CD4-positive, CD25-positive, alpha-beta regulatory T cell (primary cell): ENCODE results near the gene ZNF611. TPM values are rescaled to one million over a fixed set of nuclear protein-coding genes. Genes with fewer than 3 reads are reported as not detected.

ENCODE experiments used
- polyA plus RNA-seq, 4 donors: library from polyadenylated mRNA; unstranded; fragments of 300-500 nt; fragmentation: Illumina TruSeq; gene quantifications; one replicate each; pipeline ENCODE4 v1.2.3, GENCODE V29; 2021
- total RNA-seq: library from RNA; stranded (reverse); gene quantifications from one replicate; pipeline ENCODE4 v1.2.3, GENCODE V29; 2022

The ZNF611 gene
- total and polyA plus RNA-seq, 5 donors from 2014 or later, result 19.0 to 34.1 (median 26.9) TPM

Other genes with a start within 250 kb of the ZNF611 start
- 19.3 TPM for gene ZNF808, start 207.4 kb downstream of the ZNF611 start, total RNA-seq
- 10 to 100 TPM in 1 of 4 donors, 1 to 10 TPM in 3; 7.2 to 11.5 (median 7.4) TPM for gene ZNF808, start 207.4 kb downstream of the ZNF611 start, polyA plus RNA-seq
- 13.7 TPM for gene ZNF701, start 164.8 kb downstream of the ZNF611 start, total RNA-seq
- gene ZNF701, start 164.8 kb downstream of the ZNF611 start, polyA plus RNA-seq, result 10 to 100 TPM; 10.1 to 16.1 (median 13.2) TPM
- 63.7 TPM for gene ZNF83, start 96.7 kb downstream of the ZNF611 start, total RNA-seq
- gene ZNF83, start 96.7 kb downstream of the ZNF611 start, polyA plus RNA-seq, result 10 to 100 TPM in 2 of 4 donors, 1 to 10 TPM in 2; 8.3 to 13.9 (median 11.3) TPM
- 22.3 TPM for gene ZNF600, start 51.7 kb upstream of the ZNF611 start, total RNA-seq
- gene ZNF600, start 51.7 kb upstream of the ZNF611 start, polyA plus RNA-seq, result 10 to 100 TPM in 2 of 4 donors, 1 to 10 TPM in 2; 4.3 to 20.8 (median 14.3) TPM
- gene ZNF28, start 86.6 kb upstream of the ZNF611 start, total RNA-seq, result 6.6 TPM
- gene ZNF28, start 86.6 kb upstream of the ZNF611 start, polyA plus RNA-seq, result 10 to 100 TPM; 17.7 to 31.8 (median 21.5) TPM
- 14.9 TPM for gene ZNF468, start 122.6 kb upstream of the ZNF611 start, total RNA-seq
- gene ZNF468, start 122.6 kb upstream of the ZNF611 start, polyA plus RNA-seq, result 10 to 100 TPM; 15.7 to 26.5 (median 18.0) TPM
- gene ZNF320, start 162.6 kb upstream of the ZNF611 start, total RNA-seq, result 5.6 TPM
- gene ZNF320, start 162.6 kb upstream of the ZNF611 start, polyA plus RNA-seq, result 1 to 10 TPM; 1.3 to 5.4 (median 1.8) TPM
- gene ZNF888, start 188.4 kb upstream of the ZNF611 start, total RNA-seq, result 5.0 TPM
- gene ZNF888, start 188.4 kb upstream of the ZNF611 start, polyA plus RNA-seq, result 1 to 10 TPM; 1.7 to 2.8 (median 2.3) TPM
- 5.1 TPM for gene ZNF816, start 227.8 kb upstream of the ZNF611 start, total RNA-seq
- gene ZNF816, start 227.8 kb upstream of the ZNF611 start, polyA plus RNA-seq, result 10 to 100 TPM; 10.6 to 25.1 (median 18.7) TPM